GM21526 (cell line): ENCODE data around the gene ARIH2.
"Not testable (repeated sequence)": the region's sequence is repeated elsewhere in the genome, so short reads cannot be mapped to it uniquely, and the experiment has no call there.

Source experiments
- ATAC-seq: cut with Tn5 transposase; IDR thresholded peaks from one replicate; pipeline ENCODE4 v1.9.1; 2021; ENCODE audit warnings: moderate library complexity; ENCODE audit not compliant: unreplicated experiment, low FRiP score

Gene ARIH2

GRCh38 chr3:48999085-48999858, 80.6 kb downstream of the ARIH2 start:
- no peak for ATAC-seq

GRCh38 chr3:49001155-49001554, 82.5 kb downstream of the ARIH2 start:
- ATAC-seq: no peak

- no peak for ATAC-seq
Measured at GRCh38 chr3:49004352-49005302, 86.0 kb downstream of the ARIH2 start.

GRCh38 chr3:49005303-49005680, 86.7 kb downstream of the ARIH2 start:
- ATAC-seq: no peak

DNA sequence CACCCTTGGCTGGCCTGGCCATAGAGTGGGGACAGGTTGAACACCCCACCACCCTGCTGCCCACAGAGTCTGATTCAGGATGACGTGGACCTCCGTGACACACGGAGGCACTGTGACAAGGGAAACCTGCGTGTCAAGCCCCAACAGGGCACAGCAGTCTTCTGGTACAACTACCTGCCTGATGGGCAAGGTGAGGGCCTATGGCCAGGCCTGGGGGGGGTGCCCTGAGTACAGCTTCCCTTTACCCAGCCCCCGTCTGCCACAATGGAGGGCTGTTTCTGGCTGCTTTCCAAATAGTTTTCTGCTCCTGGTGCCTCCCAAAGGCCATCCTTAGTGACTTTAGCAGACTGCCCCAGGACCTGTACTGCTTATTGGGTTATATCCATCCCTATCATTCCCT, 87.4 kb downstream of the ARIH2 start:
- no peak for ATAC-seq

DNA sequence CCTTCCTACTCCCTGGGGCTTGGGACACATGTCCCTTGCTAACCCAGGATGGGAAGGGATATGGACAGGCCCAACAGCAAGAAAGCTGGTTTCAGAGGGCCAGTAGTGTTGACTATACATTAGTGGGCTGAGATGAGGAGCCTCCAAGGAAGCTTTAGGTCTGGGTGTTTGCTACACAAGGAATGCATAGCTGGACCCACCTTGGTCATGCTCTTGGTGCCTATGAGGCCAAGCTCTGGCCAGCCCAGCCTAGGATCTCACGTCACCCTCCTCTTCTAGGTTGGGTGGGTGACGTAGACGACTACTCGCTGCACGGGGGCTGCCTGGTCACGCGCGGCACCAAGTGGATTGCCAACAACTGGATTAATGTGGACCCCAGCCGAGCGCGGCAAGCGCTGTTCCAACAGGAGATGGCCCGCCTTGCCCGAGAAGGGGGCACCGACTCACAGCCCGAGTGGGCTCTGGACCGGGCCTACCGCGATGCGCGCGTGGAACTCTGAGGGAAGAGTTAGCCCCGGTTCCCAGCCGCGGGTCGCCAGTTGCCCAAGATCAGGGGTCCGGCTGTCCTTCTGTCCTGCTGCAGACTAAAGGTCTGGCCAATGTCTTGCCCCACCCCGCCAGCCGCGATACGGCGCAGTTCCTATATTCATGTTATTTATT, 87.9 kb downstream of the ARIH2 start:
- ATAC-seq: peak; percentile 3

DNA sequence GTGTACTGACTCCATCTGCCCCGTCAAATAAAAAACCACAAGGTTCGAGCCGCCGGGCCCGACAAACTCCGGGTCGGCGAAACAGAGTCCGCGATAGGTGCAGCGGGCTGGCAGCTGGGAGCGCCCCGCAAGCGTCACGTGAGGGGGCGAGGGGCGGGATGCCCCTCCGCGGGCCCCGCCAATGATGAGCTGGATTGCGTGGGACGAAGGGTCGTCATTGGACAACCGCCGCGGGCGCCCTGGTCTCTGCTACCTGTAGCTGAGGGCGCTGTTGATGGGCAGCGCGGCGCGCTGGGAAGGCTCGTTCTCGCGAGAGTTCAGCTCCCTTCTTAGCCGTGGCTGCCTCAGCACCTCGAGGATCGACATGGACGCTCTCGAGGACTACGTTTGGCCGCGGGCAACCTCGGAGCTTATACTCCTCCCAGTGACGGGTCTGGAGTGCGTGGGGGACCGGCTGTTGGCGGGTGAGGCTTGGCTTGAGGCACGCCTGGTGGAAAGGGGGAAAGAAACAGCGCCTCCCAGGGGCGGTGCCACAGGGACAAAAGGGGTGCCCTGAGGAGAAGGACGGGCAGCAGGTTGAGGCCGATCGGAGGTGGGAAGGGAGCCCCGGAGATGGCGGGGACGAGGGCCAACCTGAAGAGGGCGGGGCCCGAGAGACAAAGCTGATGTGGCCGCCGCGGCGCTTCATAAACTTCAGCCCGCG, 88.6 kb downstream of the ARIH2 start, which contains the start of gene WDR6:
Gene WDR6 (plus strand): TSS at position 324 of the 703 bp plus-strand sequence. CDS start 41 bp downstream, at position 365.
- peak; percentile 76 for ATAC-seq

DNA sequence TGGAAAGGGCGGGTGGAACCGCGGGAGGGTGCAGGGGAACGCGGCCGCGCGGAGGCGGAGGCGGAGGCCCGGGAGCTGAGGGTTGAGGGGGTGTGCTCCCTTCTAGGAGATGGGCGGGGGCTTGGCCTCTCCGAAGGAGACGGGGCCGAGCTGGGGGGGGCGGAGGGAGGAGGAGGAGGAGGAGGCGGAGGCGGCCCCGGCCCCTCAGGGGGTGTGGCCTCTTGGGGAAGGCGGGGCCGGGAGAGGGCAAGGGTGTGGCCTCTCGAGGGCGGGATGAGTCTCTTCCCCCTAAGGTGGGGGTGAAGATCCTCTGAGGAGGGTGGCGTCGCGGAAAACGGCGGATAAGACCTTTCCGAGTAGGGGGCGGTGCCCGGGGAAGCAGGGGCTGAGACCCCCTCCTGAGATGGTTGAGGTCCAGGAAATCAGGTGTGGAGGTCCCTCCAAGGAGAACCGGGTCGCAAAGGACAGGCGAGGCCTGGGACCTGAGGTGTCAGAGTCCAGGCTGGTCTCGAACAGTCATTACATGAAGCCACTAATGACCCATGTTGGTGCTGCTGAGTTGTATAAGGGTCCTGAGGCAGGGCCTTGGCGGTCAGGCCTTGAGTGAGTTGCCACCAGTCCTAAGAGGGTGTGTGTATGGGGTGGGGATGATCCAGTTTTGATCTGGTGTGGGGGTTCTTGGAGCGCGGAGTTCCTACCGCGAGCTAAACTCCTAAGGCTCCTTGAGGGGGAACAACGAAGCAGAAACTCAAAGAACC, 89.3 kb downstream of the ARIH2 start:
- ATAC-seq: peak; percentile 21

DNA sequence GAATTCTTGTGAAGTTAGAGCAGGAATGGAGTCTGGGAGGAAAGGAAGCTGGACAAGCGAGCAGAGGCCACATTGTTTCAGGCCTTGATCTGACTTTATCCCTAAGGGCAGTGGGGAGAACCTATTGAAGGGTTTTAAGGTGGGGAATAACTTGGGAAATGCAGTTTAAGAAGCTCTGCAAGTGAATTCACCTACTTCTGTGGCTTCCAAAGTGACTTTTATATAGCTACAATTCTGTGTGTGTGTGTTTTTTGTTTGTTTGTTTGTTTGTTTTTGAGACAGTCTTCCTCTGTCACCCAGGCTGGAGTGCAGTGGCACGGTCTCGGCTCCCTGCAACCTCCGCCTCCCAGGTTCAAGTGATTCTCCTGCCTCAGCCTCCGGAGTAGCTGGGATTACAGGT, 90.0 kb downstream of the ARIH2 start:
- ATAC-seq: not testable (repeated sequence)

GRCh38 chr3:49009396-49009795, 90.8 kb downstream of the ARIH2 start:
- ATAC-seq: no peak

DNA sequence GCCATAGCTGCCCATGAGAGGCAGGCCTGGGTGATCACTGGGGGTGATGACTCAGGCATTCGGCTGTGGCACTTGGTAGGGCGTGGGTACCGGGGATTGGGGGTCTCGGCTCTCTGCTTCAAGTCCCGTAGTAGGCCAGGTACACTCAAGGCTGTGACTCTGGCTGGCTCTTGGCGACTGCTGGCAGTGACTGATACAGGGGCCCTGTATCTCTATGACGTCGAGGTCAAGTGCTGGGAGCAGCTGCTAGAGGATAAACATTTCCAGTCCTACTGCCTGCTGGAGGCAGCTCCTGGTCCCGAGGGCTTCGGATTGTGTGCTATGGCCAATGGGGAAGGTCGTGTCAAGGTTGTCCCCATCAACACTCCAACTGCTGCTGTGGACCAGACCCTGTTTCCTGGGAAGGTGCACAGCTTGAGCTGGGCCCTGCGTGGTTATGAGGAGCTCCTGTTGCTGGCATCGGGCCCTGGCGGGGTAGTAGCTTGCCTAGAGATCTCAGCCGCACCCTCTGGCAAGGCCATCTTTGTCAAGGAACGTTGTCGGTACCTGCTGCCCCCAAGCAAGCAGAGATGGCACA, 93.9 kb downstream of the ARIH2 start:
- ATAC-seq: no peak

DNA sequence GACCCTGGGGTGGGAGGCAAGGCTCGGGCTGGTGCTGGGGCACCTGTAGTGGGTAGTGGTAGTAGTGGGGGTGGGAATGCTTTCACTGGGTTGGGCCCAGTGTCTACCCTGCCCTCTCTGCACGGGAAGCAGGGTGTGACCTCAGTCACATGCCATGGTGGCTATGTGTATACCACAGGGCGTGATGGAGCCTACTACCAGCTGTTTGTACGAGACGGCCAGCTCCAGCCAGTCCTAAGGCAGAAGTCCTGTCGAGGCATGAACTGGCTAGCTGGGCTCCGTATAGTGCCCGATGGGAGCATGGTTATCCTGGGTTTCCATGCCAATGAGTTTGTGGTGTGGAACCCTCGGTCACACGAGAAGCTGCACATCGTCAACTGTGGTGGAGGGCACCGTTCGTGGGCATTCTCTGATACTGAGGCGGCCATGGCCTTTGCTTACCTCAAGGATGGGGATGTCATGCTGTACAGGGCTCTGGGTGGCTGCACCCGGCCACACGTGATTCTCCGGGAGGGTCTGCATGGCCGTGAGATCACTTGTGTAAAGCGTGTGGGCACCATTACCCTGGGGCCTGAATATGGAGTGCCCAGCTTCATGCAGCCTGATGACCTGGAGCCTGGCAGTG, 94.6 kb downstream of the ARIH2 start:
- ATAC-seq: no peak

GRCh38 chr3:49013738-49014660, 95.4 kb downstream of the ARIH2 start:
- ATAC-seq: no peak

DNA sequence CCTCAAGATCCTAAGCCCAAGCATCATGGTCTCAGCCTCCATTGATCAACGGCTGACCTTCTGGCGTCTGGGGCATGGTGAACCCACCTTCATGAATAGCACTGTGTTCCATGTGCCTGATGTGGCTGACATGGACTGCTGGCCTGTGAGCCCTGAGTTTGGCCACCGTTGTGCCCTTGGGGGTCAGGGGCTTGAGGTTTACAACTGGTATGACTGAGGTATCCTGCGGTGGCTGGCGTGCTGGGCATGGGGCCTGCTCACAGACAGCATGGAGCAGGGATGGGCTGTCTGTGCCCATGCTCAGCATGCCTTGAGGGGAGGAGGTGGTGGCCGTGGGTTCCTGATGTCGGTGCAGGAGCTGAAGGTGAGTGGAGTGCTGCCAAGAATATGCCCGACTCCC, 96.4 kb downstream of the ARIH2 start:
- no peak for ATAC-seq

DNA sequence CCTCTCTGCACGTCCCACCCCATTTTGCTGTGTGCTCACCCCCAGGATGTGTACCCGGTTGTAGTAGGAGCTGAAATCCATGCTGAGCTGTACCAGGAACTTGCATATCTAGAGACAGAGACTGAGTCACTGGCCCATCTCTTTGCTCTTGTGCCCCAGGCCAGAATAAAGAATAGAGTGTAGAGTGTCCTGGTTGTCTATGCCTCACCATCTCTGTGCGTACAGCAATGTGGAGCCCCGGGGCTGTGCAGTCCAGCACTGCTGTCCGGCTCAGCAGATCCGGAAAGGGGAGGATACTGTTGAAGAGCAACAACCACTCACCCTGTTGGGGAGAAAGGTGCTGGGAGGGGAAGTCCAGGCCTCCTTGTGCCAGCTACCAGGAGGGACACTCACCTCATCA, 97.1 kb downstream of the ARIH2 start:
- no peak for ATAC-seq

DNA sequence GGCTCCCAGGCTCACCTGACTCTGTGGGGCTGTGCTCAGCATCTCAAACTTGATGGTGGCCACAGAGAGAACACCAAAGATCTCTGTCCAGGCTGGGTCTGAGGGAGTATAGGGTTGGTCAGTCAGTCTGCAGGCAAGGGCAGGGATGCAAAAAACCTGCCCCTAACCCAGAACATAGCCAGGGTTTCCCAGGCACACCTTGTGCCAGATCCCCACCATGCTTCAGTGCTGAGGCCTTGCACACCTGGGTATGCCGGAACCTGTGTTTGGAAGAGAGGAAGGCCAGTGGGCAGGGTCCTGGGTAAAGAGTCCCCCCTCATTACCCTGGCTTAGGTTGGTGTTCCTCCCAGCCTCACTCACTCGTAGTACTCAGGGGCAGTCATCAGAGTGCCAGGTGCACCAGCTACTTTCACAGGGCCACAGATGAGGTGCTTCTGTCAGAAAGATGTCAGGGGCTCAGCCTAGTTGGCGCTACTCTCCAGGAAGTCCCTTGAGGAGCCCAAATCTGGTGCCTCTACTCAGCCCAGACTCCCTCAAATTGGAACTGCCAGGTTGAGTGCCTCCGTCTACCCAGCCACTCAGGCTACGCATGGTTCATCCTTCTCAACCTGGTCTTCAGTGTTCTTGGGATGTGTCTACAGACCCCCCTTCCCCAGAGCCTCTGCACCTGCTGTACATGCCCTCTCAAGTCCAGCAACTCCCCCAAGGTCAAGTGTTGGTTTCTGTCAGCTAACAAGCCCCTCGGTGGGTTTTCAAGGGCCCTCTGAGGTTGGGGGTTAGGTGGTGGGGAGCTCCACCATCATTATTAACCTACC, 98.0 kb downstream of the ARIH2 start:
- ATAC-seq: no peak
